Posterior vena cava (tissue), 2 donors: ENCODE results near the gene GRIA1. TPM values are rescaled to one million over a fixed set of nuclear protein-coding genes. Genes with fewer than 3 reads are reported as not detected.
"Not testable (repeated sequence)": the region's sequence is repeated elsewhere in the genome, so short reads cannot be mapped to it uniquely, and the experiment has no call there.

Experiments
- DNase-seq: peaks from one replicate; pipeline ENCODE4 v3.0.0-alpha.2; 2020; ENCODE audit warnings: low spot score
- intact Hi-C, 2 donors: fragments of 100-400 bp; cut with DNase I; formaldehyde crosslinking; loops; one replicate each; pipeline versions ENCODE4 v1.14.1 to v1.14.2; 2022 to 2023
- total RNA-seq, 2 donors: library from RNA; stranded (reverse); fragmentation: NEBNext Ultra II Directional; extraction: Animal tissue kit (Norgen Biotek cat#: 25700); gene quantifications; one replicate each; pipeline ENCODE4 v1.2.1, GENCODE V29; 2021
- donor health status: DM: yes; HTN: yes; CAD: no.
- donor health status: DM: yes; HTN: yes; CAD: no.

The GRIA1 gene
- total RNA-seq, 2 donors from 2014 or later = 0.19 to 0.24 TPM

- intact Hi-C loops = no loop called here
- DNase-seq = no peak
These were observed 186.4 kb downstream of the GRIA1 start for GRCh38 chr5:153676821-153677220.

GRCh38 chr5:153678617-153679329 lies 188.3 kb downstream of the GRIA1 start:
- intact Hi-C loops = no loop called here
- no peak for DNase-seq

- no peak for DNase-seq
- intact Hi-C loops = no loop called here
These were observed 199.8 kb downstream of the GRIA1 start for GRCh38 chr5:153690236-153690635.

- intact Hi-C loops = no loop called here
- DNase-seq = no peak
These were observed 205.8 kb downstream of the GRIA1 start for GRCh38 chr5:153696256-153696655.

DNA sequence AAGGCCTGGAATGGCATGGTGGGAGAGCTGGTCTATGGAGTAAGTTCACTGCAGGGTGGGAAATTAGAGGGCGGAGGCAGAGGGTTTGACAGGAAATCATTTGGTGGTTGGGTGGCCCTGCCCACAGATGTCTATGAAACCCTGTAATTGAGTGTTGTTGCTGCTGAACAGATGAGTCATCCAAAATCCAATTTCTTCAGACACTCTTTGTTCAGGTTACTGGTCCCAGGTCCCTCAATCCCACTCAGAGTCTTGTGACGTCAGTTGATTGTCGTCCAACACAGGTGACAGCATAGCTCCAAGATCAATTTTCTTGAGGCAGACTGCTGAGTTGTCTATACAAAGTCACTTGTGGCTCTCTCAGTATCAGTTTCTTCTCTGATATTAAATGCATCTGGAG lies 208.6 kb downstream of the GRIA1 start:
- intact Hi-C loops = no loop called here
- no peak for DNase-seq

DNA sequence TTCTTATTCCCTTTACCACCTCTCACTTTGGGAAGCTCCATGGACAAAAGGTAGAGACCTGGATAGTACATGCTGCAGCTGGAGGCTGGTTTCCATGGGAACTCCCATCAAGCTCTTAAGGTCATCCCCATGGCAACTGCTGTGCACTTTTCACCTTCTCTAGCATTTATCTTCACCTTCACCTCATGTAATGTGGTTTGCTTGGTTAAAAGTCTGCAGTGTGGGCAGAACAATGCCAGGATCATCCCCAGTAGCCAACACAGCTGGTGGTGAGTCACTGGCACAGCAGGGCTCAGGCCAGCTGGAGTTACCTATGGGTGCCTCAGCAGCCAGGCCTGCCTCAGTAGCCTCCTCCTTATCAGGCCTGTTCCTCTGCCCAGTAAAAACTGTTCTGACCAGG lies 210.5 kb downstream of the GRIA1 start:
- DNase-seq = no peak
- intact Hi-C loops = no loop called here

DNA sequence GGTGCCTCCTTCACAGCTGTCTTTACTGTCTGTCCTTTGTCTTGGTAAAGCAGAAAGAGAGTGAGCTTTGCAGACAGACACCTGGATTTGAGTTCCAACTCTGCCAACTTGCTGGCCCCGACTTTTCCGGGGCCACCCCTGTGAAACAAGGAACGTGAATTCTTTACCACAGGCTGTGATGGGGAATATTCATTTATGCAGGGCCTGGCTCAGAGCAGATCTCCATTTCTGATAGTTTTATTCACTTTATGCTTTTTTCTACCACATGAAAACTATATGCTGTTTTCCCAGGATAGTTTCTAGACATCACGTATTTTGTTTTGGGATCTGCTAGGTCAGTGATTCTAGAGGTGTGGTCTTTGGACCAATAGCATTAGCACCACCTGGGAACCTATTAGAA lies 211.8 kb downstream of the GRIA1 start:
- no peak for DNase-seq
- intact Hi-C loops = no loop called here

GRCh38 chr5:153704110-153704509 lies 213.6 kb downstream of the GRIA1 start:
- DNase-seq = no peak
- intact Hi-C loops = no loop called here

DNA sequence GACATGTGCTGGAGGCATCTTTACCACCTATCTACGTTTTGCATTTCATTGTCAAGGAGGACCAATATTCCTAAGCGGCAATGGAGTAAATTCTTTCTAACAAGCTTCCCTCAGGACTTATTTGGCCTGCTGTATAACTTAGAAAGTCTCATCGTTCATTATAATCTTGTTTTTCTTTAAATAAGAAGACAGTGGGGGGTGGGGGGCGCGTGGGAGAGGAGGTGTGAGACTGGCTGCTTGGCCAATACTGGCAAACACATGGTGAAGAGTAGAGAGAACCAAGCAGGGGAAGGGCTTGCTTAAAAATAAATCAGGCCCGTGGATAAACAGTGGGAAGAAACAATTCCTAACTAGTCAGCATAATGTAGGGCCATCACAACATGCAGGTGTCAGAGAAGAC lies 217.2 kb downstream of the GRIA1 start:
- DNase-seq = no peak
- intact Hi-C loops = no loop called here

DNA sequence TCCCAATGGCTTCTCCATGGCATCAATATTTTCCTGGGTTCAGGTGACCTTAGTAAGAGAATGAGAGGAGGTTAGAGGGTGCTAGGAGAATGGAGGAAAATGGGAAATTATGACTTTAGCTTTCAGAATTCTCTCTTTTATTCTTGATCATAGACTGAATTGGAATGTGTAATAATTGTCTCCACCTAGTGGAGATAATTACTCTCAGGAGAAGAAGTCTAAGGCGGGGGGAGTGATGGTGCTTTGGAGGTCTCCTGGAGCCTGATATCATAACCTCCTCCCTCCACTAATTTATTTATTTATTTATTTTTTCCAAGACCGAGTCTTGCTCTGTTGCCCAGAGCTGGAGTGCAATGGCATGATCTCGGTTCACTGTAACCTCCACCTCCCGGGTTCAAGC lies 221.3 kb downstream of the GRIA1 start:
- intact Hi-C loops = no loop called here
- no peak for DNase-seq

DNA sequence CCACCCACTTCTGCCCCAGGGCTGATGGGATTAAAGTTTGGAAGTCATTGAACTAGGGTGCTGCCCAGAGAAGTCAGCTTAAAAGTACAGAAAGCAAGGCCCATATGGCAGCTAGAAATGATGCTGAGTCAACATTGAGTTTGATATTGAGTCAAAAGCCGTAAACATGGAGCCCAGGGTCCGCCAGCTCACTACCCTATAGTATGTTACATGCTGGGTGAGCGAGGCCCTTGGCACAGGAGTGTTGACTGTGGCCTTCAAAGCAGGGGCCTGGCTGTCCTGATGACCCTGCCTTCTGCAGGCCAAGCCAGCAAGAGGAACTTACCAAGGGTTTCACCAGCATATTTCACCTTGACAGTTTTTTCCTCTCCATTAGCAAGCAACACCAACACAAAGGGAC lies 222.5 kb downstream of the GRIA1 start:
- intact Hi-C loops = no loop called here
- DNase-seq = no peak

DNA sequence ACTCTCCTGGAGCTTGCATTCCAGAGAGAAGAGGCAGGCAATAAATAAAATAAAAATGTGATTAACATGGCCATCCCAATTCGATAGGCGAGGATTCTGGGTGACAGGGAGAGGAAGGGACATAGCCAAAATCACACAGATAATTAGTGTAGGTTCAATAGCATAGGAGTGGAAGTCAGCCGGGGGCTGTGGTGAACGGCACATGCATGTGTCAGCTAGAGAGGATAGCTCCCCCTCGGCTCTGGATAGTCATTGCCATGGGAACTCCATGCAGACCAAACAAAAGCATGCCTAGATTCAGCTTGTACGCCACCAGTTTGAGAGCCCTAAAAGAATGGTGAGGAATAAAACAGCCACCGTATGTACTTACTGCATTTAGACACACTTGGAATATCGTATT lies 223.5 kb downstream of the GRIA1 start:
- intact Hi-C loops = no loop called here
- DNase-seq = no peak

DNA sequence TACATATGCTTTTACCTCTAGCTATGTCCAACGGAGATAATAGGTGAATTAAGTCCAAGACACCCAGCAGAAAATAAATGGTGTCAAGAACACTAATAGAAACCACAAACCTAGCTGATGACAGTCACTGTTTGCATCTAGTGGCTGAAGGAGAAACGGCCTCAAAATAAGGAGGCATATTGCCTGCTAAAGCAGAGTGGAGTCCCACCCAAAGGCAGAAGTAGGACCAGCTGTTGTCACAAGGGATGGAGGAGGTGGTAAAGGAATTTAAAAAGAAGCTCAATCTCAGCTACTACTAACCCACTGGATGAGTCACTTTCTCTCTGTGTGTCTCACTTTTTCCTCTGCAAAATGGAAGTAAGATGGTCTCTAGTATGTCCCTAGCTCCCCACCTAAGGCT lies 224.3 kb downstream of the GRIA1 start:
- intact Hi-C loops = no loop called here
- DNase-seq = no peak

DNA sequence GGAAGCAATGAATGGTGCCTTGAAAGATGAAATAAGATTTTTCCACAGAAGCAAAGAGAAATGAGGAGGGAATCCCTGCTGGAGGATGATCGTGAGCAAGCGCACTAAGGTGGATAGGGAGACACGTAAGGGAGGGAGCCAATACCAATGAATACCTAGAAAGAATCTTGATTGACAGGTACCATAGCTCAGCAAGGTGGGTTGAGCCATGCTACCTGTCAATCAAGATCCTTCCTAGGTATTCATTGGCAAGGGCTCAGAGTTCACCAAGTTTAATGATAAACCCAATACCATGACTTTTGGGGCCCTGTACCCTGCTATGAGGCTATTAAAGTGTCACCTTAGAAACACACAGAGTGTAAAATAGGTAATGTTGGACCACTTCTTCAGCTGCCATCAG lies 226.8 kb downstream of the GRIA1 start:
- intact Hi-C loops = no loop called here
- no peak for DNase-seq

DNA sequence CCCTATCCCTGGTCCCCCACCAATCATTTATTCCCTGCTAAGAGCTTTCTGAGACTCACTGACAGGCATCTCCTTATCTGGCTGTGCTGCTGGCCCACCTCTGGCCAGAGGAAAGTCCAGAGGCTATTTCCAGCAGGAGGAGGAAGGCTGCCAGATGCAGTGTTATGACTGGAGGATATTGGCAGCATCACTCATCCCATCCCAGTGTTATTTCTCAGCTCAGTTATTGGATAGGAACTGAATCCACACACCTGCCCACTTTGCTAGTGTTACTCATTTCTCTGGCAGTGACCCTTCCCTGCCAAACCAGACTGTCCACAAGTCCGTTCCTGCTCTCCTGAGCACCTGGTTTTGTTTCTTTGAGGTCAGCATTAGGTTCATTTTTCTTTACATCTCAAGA lies 228.2 kb downstream of the GRIA1 start:
- DNase-seq = no peak
- intact Hi-C loops = no loop called here

- no peak for DNase-seq
- intact Hi-C loops = no loop called here
These were observed 228.9 kb downstream of the GRIA1 start for GRCh38 chr5:153719324-153719723.

GRCh38 chr5:153723022-153723610 lies 232.6 kb downstream of the GRIA1 start:
- DNase-seq, intact Hi-C loops: not testable (repeated sequence)

DNA sequence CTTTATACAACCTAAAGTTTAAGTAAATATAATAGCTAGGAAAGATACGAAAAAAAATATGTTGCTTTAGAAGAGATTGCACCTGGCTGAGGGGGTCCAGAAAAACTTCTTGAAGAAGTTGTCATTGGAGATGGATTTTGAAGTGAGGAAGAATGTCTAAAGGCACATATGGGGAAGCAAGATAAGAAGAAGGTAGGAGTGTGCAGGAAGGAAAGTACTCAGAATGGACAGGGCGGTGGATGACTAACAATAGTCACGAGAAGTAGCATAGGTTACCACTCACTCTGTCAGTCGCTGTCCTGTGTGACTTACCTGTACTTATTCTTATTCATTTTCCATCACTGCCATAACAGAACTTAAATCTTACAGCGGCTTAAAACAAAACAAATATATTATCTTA lies 251.6 kb downstream of the GRIA1 start:
- DNase-seq = no peak
- intact Hi-C loops = no loop called here

- intact Hi-C loops = no loop called here
- DNase-seq = no peak
These were observed 254.3 kb downstream of the GRIA1 start for GRCh38 chr5:153744751-153745150.

DNA sequence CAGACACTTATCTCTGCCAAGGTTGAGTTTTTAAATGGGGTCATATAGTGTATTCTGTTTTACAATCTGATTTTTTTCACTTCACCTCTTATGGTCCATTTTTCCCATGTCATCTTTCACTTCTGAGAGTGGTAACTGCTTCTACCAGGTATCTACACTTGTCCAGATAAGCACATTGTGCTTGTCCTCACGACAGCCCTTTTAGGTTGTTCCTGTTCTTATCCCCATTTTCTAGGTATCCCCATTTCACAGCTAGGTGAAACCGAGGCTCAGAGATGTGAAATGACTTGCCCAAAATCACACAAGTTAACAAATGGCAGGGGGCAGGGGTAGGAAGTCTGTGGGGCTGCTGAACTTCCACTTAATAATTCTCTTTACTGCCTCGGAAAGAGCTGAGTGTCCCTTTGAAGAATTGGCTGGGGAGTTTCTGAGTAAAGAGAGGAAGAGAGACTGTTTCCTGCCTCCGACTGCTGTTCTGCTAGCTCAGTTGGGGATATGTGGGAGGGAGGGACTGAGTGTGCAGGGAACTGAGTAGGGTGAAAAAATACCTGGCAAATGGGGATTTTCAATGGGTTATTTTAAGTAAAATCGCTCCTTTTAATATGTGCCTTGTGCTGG lies 255.4 kb downstream of the GRIA1 start:
- DNase-seq = no peak
- intact Hi-C loops = no loop called here

- intact Hi-C loops = no loop called here
- DNase-seq = no peak
These were observed 256.0 kb downstream of the GRIA1 start for GRCh38 chr5:153746440-153746839.
